Measurements from ENCODE around the gene ALDH1B1. TPM values are rescaled to one million over a fixed set of nuclear protein-coding genes. Genes with fewer than 3 reads are reported as not detected.

Gene ALDH1B1
- polyA plus RNA-seq, 1 experiment = 47.0 TPM

GRCh38 chr9:38422555-38423260, 30.2 kb downstream of the ALDH1B1 start:
- H3K27me3 ChIP-seq (ENCODE audit: control insufficient read depth, insufficient read depth, low read length) = peaks cover 74% of the 10 kb centered on the region
- CTCF ChIA-PET = interaction anchor here (0.9 kb wide), 1 partner anchor 9 kb away, joined by 4 read pairs; no protein-coding TSS in a partner anchor
- no peak overlapping the region for H3K27ac ChIP-seq (ENCODE audit: low read depth, low read length)
- POLR2A ChIA-PET = no interaction called here
- no peak for TF ChIP-seq CTCF (IDR thresholded peaks at IDR 0.05; ENCODE audit: low read depth, low read length)
- no peak for DNase-seq (ENCODE audit: low read depth, low spot score)
- no peaks in the 10 kb centered on the region for H3K9me3 ChIP-seq (ENCODE audit: control insufficient read depth, insufficient read depth, low read length)
- H3K4me3 ChIP-seq (ENCODE audit: low read depth, low read length) = no peak overlapping the region

GRCh38 chr9:38423273-38423972, 30.9 kb downstream of the ALDH1B1 start:
- H3K27me3 ChIP-seq (ENCODE audit: control insufficient read depth, insufficient read depth, low read length) = peaks cover 73% of the 10 kb centered on the region
- CTCF ChIA-PET = interaction anchor here (0.9 kb wide), 1 partner anchor 9 kb away, joined by 4 read pairs; no protein-coding TSS in a partner anchor

GRCh38 chr9:38423973-38424843, 31.7 kb downstream of the ALDH1B1 start, which contains the start of gene IGFBPL1:
IGFBPL1 (minus strand) TSS chr9:38424454; CDS start chr9:38424424, 30 bp downstream.
- no peak for TF ChIP-seq CTCF (IDR thresholded peaks at IDR 0.05; ENCODE audit: low read depth, low read length)
- Histone ChIP-seq H3K27ac (ENCODE audit: low read depth, low read length) (no peak within 1 kb of the TSS), H3K4me3 (ENCODE audit: low read depth, low read length) (peak within 1 kb of the TSS; percentile 41; the same call in 1 of the 2 replicates), H3K27me3 (ENCODE audit: control insufficient read depth, insufficient read depth, low read length) (peaks cover 67% of the 10 kb centered on the region), H3K9me3 (ENCODE audit: control insufficient read depth, insufficient read depth, low read length) (no peaks in the 10 kb centered on the region)
- no peak for DNase-seq (ENCODE audit: low read depth, low spot score)
- ChIA-PET CTCF (no interaction called here), POLR2A (no interaction called here)

More at GRCh38 chr9:38423273-38423972, 30.9 kb downstream of the ALDH1B1 start:
- H3K27ac ChIP-seq (ENCODE audit: low read depth, low read length) = no peak overlapping the region
- no peak for TF ChIP-seq CTCF (IDR thresholded peaks at IDR 0.05; ENCODE audit: low read depth, low read length)
- H3K4me3 ChIP-seq (ENCODE audit: low read depth, low read length) = no peak overlapping the region
- no peak for DNase-seq (ENCODE audit: low read depth, low spot score)
- POLR2A ChIA-PET = no interaction called here
- H3K9me3 ChIP-seq (ENCODE audit: control insufficient read depth, insufficient read depth, low read length) = no peaks in the 10 kb centered on the region

GRCh38 chr9:38424918-38425317, 32.4 kb downstream of the ALDH1B1 start:
- Histone ChIP-seq H3K4me3 (ENCODE audit: low read depth, low read length) (no peak overlapping the region), H3K27ac (ENCODE audit: low read depth, low read length) (no peak overlapping the region), H3K27me3 (ENCODE audit: control insufficient read depth, insufficient read depth, low read length) (peaks cover 68% of the 10 kb centered on the region), H3K9me3 (ENCODE audit: control insufficient read depth, insufficient read depth, low read length) (no peaks in the 10 kb centered on the region)
- ChIA-PET CTCF (no interaction called here), POLR2A (no interaction called here)
- no peak for TF ChIP-seq CTCF (IDR thresholded peaks at IDR 0.05; ENCODE audit: low read depth, low read length)
- no peak for DNase-seq (ENCODE audit: low read depth, low spot score)

All from AG04450 (cell line).